Testis (tissue), 3 donors: ENCODE measurements around the gene ULK4. TPM values are rescaled to one million over a fixed set of nuclear protein-coding genes. Genes with fewer than 3 reads are reported as not detected.

Source experiments
- DNase-seq: peaks from one replicate; pipeline ENCODE4 v3.0.0-alpha.2; 2019
- H3K27ac ChIP-seq, 2 donors: fragments of 200-600 bp; sonication (generic); one replicate each; pipeline ENCODE4 v1.5.1; 2019
- H3K27me3 ChIP-seq: fragments of 200-600 bp; sonication (generic); one replicate; pipeline ENCODE4 v1.5.1; 2019
- H3K36me3 ChIP-seq: fragments of 200-600 bp; sonication (generic); one replicate; pipeline ENCODE4 v1.5.1; 2017; ENCODE audit warnings: low read depth; ENCODE audit errors: missing control alignments
- H3K4me1 ChIP-seq: fragments of 200-600 bp; sonication (generic); one replicate; pipeline ENCODE4 v1.5.1; 2019
- H3K4me3 ChIP-seq, 2 donors: fragments of 200-600 bp; sonication (generic); one replicate each; pipeline ENCODE4 v1.5.1; 2017 to 2019
- H3K9me3 ChIP-seq: fragments of 200-600 bp; sonication (generic); one replicate; pipeline ENCODE4 v1.5.1; 2017
- CTCF ChIP-seq, 3 experiments: fragments of 450-650 bp in 2 of 3; fragments of 200-600 bp in 1 of 3; sonication (generic) in 1 of 3; IDR thresholded peaks; one replicate each; pipeline ENCODE4 v1.5.1; 2016 to 2019; ENCODE audit warnings: antibody characterized with exemption in 3 of 3, mild to moderate bottlenecking in 2 of 3, moderate library complexity in 1 of 3
- POLR2A ChIP-seq: fragments of 450-650 bp; IDR thresholded peaks from one replicate; pipeline ENCODE4 v1.6.1; 2017; ENCODE audit warnings: antibody characterized with exemption, mild to moderate bottlenecking, moderate library complexity
- WGBS, 2 donors: methylation state at CpG; one replicate each; pipeline ENCODE4 v1.1.5; 2018; 5-methylcytosine and 5-hydroxymethylcytosine counted together
- intact Hi-C: fragments of 100-400 bp; cut with DNase I; formaldehyde crosslinking; loops from one replicate; pipeline ENCODE4 v1.15.1; 2023; ENCODE audit warnings: low total_unique reads
- polyA plus RNA-seq: library from polyadenylated mRNA; stranded (reverse); fragments of 350-450 nt; fragmentation: Illumina TruSeq; extraction: RNeasy Lipid Tissue Mini Kit (QIAGEN cat#74804); gene quantifications from one replicate; pipeline ENCODE4 v1.2.3, GENCODE V29; 2014; ENCODE audit warnings: low read depth, low replicate concordance; ENCODE audit not compliant: insufficient read depth
- total RNA-seq, 2 donors: library from RNA; depleted of rRNA; stranded (reverse); fragments of >200 nt; gene quantifications; one replicate each; pipeline ENCODE4 v1.2.3, GENCODE V29; 2016

Gene ULK4
- total and polyA plus RNA-seq, 3 donors from 2014 or later, result 45.7 to 91.6 (median 47.4) TPM

GRCh38 chr3:41592753-41593510 lies 369.0 kb downstream of the ULK4 start:
- no peak for TF ChIP-seq POLR2A
- TF ChIP-seq CTCF (IDR thresholded peaks at IDR 0.05), result no peak
- intact Hi-C loops, result no loop called here
- Histone ChIP-seq H3K9me3 (no peaks in the 10 kb centered on the region), H3K36me3 (no peaks in the 10 kb centered on the region), H3K4me1 (no peaks in the 10 kb centered on the region), H3K4me3 (no peak overlapping the region), H3K27me3 (no peaks in the 10 kb centered on the region), H3K27ac (no peak overlapping the region)
- WGBS, 2 donors, result 63 to 76% methylated on average over 2 of the region's 2 CpGs
- DNase-seq, result no peak

- Histone ChIP-seq H3K4me1 (no peaks in the 10 kb centered on the region), H3K9me3 (no peaks in the 10 kb centered on the region), H3K36me3 (no peaks in the 10 kb centered on the region), H3K27ac (no peak overlapping the region), H3K4me3 (no peak overlapping the region), H3K27me3 (no peaks in the 10 kb centered on the region)
- intact Hi-C loops, result no loop called here
- 83 to 97% methylated on average over 2 of the region's 2 CpGs for WGBS, 2 donors
- TF ChIP-seq POLR2A, result no peak
- TF ChIP-seq CTCF (IDR thresholded peaks at IDR 0.05), result no peak
- no peak for DNase-seq
Measured at GRCh38 chr3:41583014-41583413, 378.9 kb downstream of the ULK4 start.

GRCh38 chr3:41581700-41582099 lies 380.2 kb downstream of the ULK4 start:
- no peaks in the 10 kb centered on the region for H3K36me3 ChIP-seq
- no peak for TF ChIP-seq CTCF (IDR thresholded peaks at IDR 0.05)
- TF ChIP-seq POLR2A, result no peak
- DNase-seq, result no peak
- no peaks in the 10 kb centered on the region for H3K4me1 ChIP-seq
- H3K4me3 ChIP-seq, result no peak overlapping the region
- no peaks in the 10 kb centered on the region for H3K9me3 ChIP-seq
- intact Hi-C loops, result no loop called here
- no peak overlapping the region for H3K27ac ChIP-seq
- WGBS, 2 donors, result 77 to 92% methylated on average over 4 of the region's 4 CpGs
- H3K27me3 ChIP-seq, result no peaks in the 10 kb centered on the region

- 55 to 78% methylated on average over 6 of the region's 6 CpGs for WGBS, 2 donors
- no peak for TF ChIP-seq POLR2A
- TF ChIP-seq CTCF (IDR thresholded peaks at IDR 0.05), result no peak
- H3K27me3 ChIP-seq, result no peaks in the 10 kb centered on the region
- intact Hi-C loops, result no loop called here
- DNase-seq, result no peak
- no peaks in the 10 kb centered on the region for H3K36me3 ChIP-seq
- no peaks in the 10 kb centered on the region for H3K9me3 ChIP-seq
- no peak overlapping the region for H3K4me3 ChIP-seq
- no peak overlapping the region for H3K27ac ChIP-seq
- no peaks in the 10 kb centered on the region for H3K4me1 ChIP-seq
Measured at GRCh38 chr3:41580274-41580959, 381.5 kb downstream of the ULK4 start.
